Adrenal gland (tissue), 12 donors: ENCODE measurements around the gene SBK3. TPM values are rescaled to one million over a fixed set of nuclear protein-coding genes. Genes with fewer than 3 reads are reported as not detected.
"Not testable (repeated sequence)": the region's sequence is repeated elsewhere in the genome, so short reads cannot be mapped to it uniquely, and the experiment has no call there.

Source experiments
- DNase-seq, 7 donors: peaks; one replicate each; pipeline ENCODE4 v3.0.0-alpha.2; 2019 to 2020
- H3K27ac ChIP-seq, 5 donors: fragments of 200-600 bp; sonication (generic) in 4 of 5; 1 replicate in 3 of 5; 2 replicates in 2 of 5; pipeline versions ENCODE4 v1.5.1 to v1.8.0; 2016 to 2020; ENCODE audit warnings: mild to moderate bottlenecking in 1 of 5
- H3K27me3 ChIP-seq: fragments of 200-600 bp; 2 replicates; pipeline ENCODE4 v1.8.0; 2021
- H3K36me3 ChIP-seq, 2 donors: fragments of 200-600 bp; replicated peaks in 1 of 2; 1 replicate in 1 of 2; 2 replicates in 1 of 2; pipeline versions ENCODE4 v1.5.1 to v1.8.0; 2018 to 2022
- H3K4me1 ChIP-seq, 2 donors: fragments of 200-600 bp; replicated peaks in 1 of 2; 1 replicate in 1 of 2; 2 replicates in 1 of 2; pipeline versions ENCODE4 v1.5.1 to v1.8.0; 2018 to 2021
- H3K4me3 ChIP-seq, 4 donors: fragments of 200-600 bp; sonication (generic) in 3 of 4; one replicate each; pipeline ENCODE4 v1.5.1; 2016 to 2018
- H3K9me3 ChIP-seq, 3 donors: fragments of 200-600 bp; sonication (generic) in 1 of 3; replicated peaks in 1 of 3; 1 replicate in 2 of 3; 2 replicates in 1 of 3; pipeline versions ENCODE4 v1.5.1 to v1.8.0; 2016 to 2021
- CTCF ChIP-seq, 6 experiments: fragments of 450-650 bp in 4 of 6; fragments of 200-600 bp in 2 of 6; sonication (generic) in 1 of 6; IDR thresholded peaks; 1 replicate in 5 of 6; 2 replicates in 1 of 6; pipeline versions ENCODE4 v1.5.1 to v1.8.0; 2016 to 2021; ENCODE audit warnings: antibody characterized with exemption in 6 of 6, mild to moderate bottlenecking in 2 of 6, moderate library complexity in 1 of 6
- POLR2A ChIP-seq, 2 donors: fragments of 450-650 bp; IDR thresholded peaks; one replicate each; pipeline ENCODE4 v1.6.1; 2017; ENCODE audit warnings: antibody characterized with exemption in 2 of 2, mild to moderate bottlenecking in 2 of 2, moderate library complexity in 1 of 2
- WGBS, 4 donors: extraction: QIAGEN DNeasy Blood & Tissue Kit in 2 of 4; methylation state at CpG; one replicate each; pipeline versions ENCODE4 v1.1.5 to v1.1.7; 2013 to 2017; 5-methylcytosine and 5-hydroxymethylcytosine counted together
- intact Hi-C, 2 donors: fragments of 100-400 bp; cut with DNase I; formaldehyde crosslinking; loops; one replicate each; pipeline versions ENCODE4 v1.14.1 to v1.15.0; 2022 to 2023
- polyA plus RNA-seq, 3 donors: library from polyadenylated mRNA; stranded (reverse); fragments of 200-250 nt in 2 of 3; fragments of 350-450 nt in 1 of 3; fragmentation: Illumina TruSeq in 1 of 3; extraction: RNeasy Lipid Tissue Mini Kit (QIAGEN cat#74804) in 1 of 3; gene quantifications; one replicate each; pipeline ENCODE4 v1.2.3, GENCODE V29; 2013 to 2014
- total RNA-seq, 9 donors: library from RNA; depleted of rRNA in 4 of 9; stranded (reverse); fragments of >200 nt in 4 of 9; fragments of 120-200 nt in 1 of 9; fragmentation: NEBNext Ultra II Directional in 1 of 9; extraction: Animal tissue kit (Norgen Biotek cat#: 25700) in 1 of 9; gene quantifications; one replicate each; pipeline versions ENCODE4 v1.1.0 to v1.2.4, GENCODE V29; 2013 to 2023
- donor health status: healthy with polysubstance abuse.
- donor health status: Bipolar disorder and iron deficiency.
- donor health status: DM: yes; HTN: yes; CAD: no.
- donor health status: DM: no; HTN: no; CAD: no.
- donor health status: DM: no; HTN: no; CAD: no.
- donor health status: DM: yes; HTN: yes; CAD: no.

The SBK3 gene
- total and polyA plus RNA-seq, 12 donors, result 0.10 to 0.68 (median 0.18) TPM; not detected in 9

DNA sequence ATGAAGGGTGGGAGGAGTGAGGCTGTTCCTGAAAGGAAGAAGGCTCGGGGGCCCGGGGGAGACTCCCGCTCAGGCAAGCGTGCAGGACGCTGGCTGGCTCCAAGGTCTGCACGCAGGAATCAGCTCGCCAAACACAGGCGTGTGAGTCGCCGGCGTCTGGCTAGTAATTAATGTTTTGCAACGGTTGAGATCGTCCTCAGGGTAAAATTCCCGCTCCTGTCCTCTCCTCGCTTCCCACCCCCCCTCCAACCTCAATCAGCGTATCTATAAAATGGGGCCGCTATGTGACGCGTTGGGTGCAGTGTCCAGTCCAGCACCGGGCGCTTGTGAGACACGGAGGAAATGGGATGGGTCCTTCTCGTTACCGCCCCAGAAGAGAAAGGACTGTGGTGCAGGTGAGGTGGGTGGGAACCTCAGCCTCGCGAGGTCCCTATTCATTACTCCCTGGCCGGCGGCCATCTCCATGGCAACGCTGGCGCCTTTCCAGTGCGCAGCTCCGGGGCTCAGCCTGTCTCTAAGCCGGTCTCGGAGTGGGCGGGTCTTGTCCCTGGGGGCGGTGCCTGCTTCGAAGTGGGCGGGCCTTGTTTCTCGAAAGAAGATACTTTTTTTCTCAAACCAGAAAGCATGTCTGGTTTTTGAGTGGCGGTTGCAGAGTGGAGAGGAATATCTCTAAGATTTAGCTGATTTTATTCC is 41.8 kb upstream of the SBK3 start:
- WGBS, 4 donors, result 0 to 2% (median 1%) methylated on average over 35 to 40 of the region's 40 CpGs

GRCh38 chr19:55585658-55586339 is 40.5 kb upstream of the SBK3 start:
- intact Hi-C loops, result no loop called here
- peak; percentile 76 to 89 (median 83) for DNase-seq

More for the DNA sequence above, 41.8 kb upstream of the SBK3 start:
- TF ChIP-seq POLR2A (IDR thresholded peaks at IDR 0.05) (no peak), CTCF (IDR thresholded peaks at IDR 0.05) (no peak)
- H3K4me3 ChIP-seq, result peak overlapping the region in 2 of 4 donors; percentile 1 to 41
- H3K9me3 ChIP-seq, result no peaks in the 10 kb centered on the region
- H3K27ac ChIP-seq, result peak overlapping the region in 1 of 5 donors; percentile 11
- H3K4me1 ChIP-seq, result peaks cover 14 to 25% of the 10 kb centered on the region in 2 donors
- no peaks in the 10 kb centered on the region for H3K27me3 ChIP-seq
- H3K36me3 ChIP-seq, result peaks cover 0 to 1% of the 10 kb centered on the region in 2 donors
- DNase-seq, result peak; percentile 95 to 99 (median 97)
- intact Hi-C loops, result no loop called here

DNA sequence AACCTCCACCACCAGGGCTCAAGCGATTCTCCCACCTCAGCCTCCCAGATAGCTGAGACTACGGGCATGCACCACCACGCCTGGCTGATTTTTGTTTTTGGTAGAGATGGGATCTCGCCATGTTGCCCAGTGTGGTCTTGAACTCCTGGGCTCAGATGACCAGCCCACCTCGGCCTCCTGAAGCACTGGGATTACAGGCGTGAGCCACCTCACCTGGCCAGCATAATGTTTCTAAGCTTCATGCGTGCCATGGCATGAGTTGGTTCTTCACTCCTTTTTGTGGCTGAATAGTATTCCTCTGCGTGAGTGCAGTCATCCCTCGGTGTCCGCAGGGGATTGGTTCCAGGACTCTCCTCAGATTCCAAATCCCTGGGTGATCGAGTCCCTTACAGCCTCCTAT is 39.5 kb upstream of the SBK3 start:
- no peak for DNase-seq
- Histone ChIP-seq H3K27ac (no peak overlapping the region), H3K27me3 (no peaks in the 10 kb centered on the region), H3K36me3 (no peaks in the 10 kb centered on the region), H3K4me3 (no peak overlapping the region), H3K4me1 (peaks cover 26 to 33% of the 10 kb centered on the region in 2 donors), H3K9me3 (no peaks in the 10 kb centered on the region)
- WGBS, 4 donors, result 78 to 95% (median 94%) methylated on average over 10 to 11 of the region's 11 CpGs
- intact Hi-C loops, result no loop called here
- TF ChIP-seq CTCF (IDR thresholded peaks at IDR 0.05) (no peak), POLR2A (IDR thresholded peaks at IDR 0.05) (no peak)

More at GRCh38 chr19:55585658-55586339, 40.5 kb upstream of the SBK3 start:
- H3K4me3 ChIP-seq, result peak overlapping the region in 2 of 4 donors; percentile 26 to 55
- H3K27ac ChIP-seq, result peak overlapping the region in 4 of 5 donors; percentile 13 to 77 (median 66)
- peaks cover 26 to 32% of the 10 kb centered on the region in 2 donors for H3K4me1 ChIP-seq
- no peaks in the 10 kb centered on the region for H3K9me3 ChIP-seq
- TF ChIP-seq POLR2A (IDR thresholded peaks at IDR 0.05) (no peak), CTCF (IDR thresholded peaks at IDR 0.05) (no peak)
- 2 to 12% (median 5%) methylated on average over 24 to 36 of the region's 36 CpGs for WGBS, 4 donors
- H3K36me3 ChIP-seq, result no peaks in the 10 kb centered on the region
- H3K27me3 ChIP-seq, result no peaks in the 10 kb centered on the region

DNA sequence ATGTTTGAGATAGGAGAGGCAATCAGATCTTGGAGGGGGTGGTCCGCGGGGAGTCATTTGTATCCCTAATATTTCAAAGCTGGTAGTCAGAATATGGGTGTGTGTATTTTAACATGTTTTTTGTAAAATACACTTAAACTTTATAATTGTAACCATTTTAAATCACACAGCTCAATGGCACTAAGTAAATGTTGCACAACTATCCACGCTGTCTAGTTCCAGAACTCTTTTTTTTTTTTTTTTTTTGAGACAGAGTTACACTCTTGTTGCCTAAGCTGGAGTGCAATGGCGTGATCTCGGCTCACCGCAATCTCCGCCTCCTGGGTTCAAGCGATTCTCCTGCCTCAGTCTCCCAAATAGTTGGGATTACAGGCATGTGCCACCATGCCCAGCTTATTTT is 38.6 kb upstream of the SBK3 start:
- 76 to 82% (median 77%) methylated on average over 8 of the region's 8 CpGs for WGBS, 4 donors
- intact Hi-C loops, H3K36me3 ChIP-seq, H3K9me3 ChIP-seq, H3K27me3 ChIP-seq, DNase-seq, H3K4me3 ChIP-seq, H3K27ac ChIP-seq: not testable (repeated sequence)
- peaks cover 26 to 37% of the 10 kb centered on the region in 2 donors for H3K4me1 ChIP-seq

DNA sequence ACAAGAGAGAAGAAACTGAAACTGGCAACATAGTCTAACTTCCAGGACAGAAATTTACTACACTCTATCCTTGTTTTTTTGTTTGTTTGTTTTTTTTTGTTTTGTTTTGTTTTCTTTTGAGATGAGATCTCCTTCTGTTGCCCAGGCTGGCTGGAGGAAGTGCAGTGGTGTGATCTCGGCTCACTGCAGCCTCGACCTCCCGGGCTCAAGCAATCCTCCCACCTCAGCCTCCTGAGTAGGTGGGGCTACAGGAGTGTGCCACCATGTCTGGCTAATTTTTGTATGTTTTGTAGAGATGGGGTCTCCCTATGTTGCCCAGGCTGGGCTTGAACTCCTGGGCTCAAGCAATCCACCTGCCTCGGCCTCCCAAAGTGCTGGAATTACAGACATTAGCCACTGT is 36.9 kb upstream of the SBK3 start:
- H3K27ac ChIP-seq, H3K36me3 ChIP-seq, intact Hi-C loops, H3K9me3 ChIP-seq, H3K27me3 ChIP-seq, DNase-seq: not testable (repeated sequence)
- Histone ChIP-seq H3K4me1 (peaks cover 26 to 31% of the 10 kb centered on the region in 2 donors), H3K4me3 (peak overlapping the region in 1 of 4 donors; percentile 9)
- 40 to 78% (median 63%) methylated on average over 3 to 4 of the region's 4 CpGs for WGBS, 4 donors
